ENCODE results near the gene FUBP3.

Gene FUBP3

GRCh38 chr9:130554606-130555005 is 24.8 kb upstream of the FUBP3 start:
- no peak for DNase-seq (ENCODE audit: low read depth in 1 of 2, low spot score in 1 of 2)
- no peaks in the 10 kb centered on the region for H3K27me3 ChIP-seq (ENCODE audit: insufficient read depth, poor library complexity, severe bottlenecking)
- H3K27ac ChIP-seq (replicated peaks) = no peak overlapping the region
- TF ChIP-seq GABPA (IDR thresholded peaks at IDR 0.05; ENCODE audit: low read depth) (no peak), POLR2AphosphoS5 (IDR thresholded peaks at IDR 0.05; ENCODE audit: low read depth) (no peak), SPI1 (IDR thresholded peaks at IDR 0.05; ENCODE audit: borderline replicate concordance, low read depth) (no peak)
- TF ChIP-seq, protein P1, sequence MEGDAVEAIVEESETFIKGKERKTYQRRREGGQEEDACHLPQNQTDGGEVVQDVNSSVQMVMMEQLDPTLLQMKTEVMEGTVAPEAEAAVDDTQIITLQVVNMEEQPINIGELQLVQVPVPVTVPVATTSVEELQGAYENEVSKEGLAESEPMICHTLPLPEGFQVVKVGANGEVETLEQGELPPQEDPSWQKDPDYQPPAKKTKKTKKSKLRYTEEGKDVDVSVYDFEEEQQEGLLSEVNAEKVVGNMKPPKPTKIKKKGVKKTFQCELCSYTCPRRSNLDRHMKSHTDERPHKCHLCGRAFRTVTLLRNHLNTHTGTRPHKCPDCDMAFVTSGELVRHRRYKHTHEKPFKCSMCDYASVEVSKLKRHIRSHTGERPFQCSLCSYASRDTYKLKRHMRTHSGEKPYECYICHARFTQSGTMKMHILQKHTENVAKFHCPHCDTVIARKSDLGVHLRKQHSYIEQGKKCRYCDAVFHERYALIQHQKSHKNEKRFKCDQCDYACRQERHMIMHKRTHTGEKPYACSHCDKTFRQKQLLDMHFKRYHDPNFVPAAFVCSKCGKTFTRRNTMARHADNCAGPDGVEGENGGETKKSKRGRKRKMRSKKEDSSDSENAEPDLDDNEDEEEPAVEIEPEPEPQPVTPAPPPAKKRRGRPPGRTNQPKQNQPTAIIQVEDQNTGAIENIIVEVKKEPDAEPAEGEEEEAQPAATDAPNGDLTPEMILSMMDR (IDR thresholded peaks at IDR 0.05; ENCODE audit: insufficient read depth, low read length) = no peak
- TF ChIP-seq, protein P2, sequence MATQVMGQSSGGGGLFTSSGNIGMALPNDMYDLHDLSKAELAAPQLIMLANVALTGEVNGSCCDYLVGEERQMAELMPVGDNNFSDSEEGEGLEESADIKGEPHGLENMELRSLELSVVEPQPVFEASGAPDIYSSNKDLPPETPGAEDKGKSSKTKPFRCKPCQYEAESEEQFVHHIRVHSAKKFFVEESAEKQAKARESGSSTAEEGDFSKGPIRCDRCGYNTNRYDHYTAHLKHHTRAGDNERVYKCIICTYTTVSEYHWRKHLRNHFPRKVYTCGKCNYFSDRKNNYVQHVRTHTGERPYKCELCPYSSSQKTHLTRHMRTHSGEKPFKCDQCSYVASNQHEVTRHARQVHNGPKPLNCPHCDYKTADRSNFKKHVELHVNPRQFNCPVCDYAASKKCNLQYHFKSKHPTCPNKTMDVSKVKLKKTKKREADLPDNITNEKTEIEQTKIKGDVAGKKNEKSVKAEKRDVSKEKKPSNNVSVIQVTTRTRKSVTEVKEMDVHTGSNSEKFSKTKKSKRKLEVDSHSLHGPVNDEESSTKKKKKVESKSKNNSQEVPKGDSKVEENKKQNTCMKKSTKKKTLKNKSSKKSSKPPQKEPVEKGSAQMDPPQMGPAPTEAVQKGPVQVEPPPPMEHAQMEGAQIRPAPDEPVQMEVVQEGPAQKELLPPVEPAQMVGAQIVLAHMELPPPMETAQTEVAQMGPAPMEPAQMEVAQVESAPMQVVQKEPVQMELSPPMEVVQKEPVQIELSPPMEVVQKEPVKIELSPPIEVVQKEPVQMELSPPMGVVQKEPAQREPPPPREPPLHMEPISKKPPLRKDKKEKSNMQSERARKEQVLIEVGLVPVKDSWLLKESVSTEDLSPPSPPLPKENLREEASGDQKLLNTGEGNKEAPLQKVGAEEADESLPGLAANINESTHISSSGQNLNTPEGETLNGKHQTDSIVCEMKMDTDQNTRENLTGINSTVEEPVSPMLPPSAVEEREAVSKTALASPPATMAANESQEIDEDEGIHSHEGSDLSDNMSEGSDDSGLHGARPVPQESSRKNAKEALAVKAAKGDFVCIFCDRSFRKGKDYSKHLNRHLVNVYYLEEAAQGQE (IDR thresholded peaks at IDR 0.05; ENCODE audit: insufficient replicate concordance, low read depth) = no peak
- H3K4me3 ChIP-seq (replicated peaks; ENCODE audit: insufficient read depth, low read length) = no peak overlapping the region

GRCh38 chr9:130555061-130555460 is 24.3 kb upstream of the FUBP3 start:
- Histone ChIP-seq H3K27me3 (ENCODE audit: insufficient read depth, poor library complexity, severe bottlenecking) (no peaks in the 10 kb centered on the region), H3K4me3 (replicated peaks; ENCODE audit: insufficient read depth, low read length) (no peak overlapping the region), H3K27ac (replicated peaks) (no peak overlapping the region)
- no peak for TF ChIP-seq POLR2AphosphoS5 (IDR thresholded peaks at IDR 0.05; ENCODE audit: low read depth)
- TF ChIP-seq, protein P2 (IDR thresholded peaks at IDR 0.05; ENCODE audit: insufficient replicate concordance, low read depth) = no peak
- no peak for TF ChIP-seq GABPA (IDR thresholded peaks at IDR 0.05; ENCODE audit: low read depth)
- TF ChIP-seq, protein P1 (IDR thresholded peaks at IDR 0.05; ENCODE audit: insufficient read depth, low read length) = no peak
- TF ChIP-seq SPI1 (IDR thresholded peaks at IDR 0.05; ENCODE audit: borderline replicate concordance, low read depth) = no peak
- DNase-seq (ENCODE audit: low read depth in 1 of 2, low spot score in 1 of 2) = no peak

DNA sequence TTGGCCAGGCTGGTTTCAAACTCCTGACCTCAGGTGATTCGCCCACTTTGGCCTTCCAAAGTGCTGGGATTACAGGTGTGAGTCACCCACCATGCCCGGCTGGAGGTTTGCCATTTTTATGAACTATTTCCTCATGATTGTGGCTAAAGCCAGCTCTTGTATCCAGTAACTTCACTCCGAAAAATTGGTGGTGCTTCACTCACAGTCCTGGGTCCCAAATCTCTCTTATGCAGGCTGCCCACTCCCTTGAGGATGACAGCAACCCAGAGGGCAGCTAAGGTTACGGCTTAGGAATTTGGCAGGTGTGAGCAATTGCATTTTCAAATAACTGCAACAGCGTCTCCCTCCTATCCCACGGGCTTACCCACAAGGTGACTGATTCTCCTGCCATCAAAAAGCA is 23.4 kb upstream of the FUBP3 start:
- Histone ChIP-seq H3K4me3 (replicated peaks; ENCODE audit: insufficient read depth, low read length) (no peak overlapping the region), H3K27ac (replicated peaks) (no peak overlapping the region), H3K27me3 (ENCODE audit: insufficient read depth, poor library complexity, severe bottlenecking) (no peaks in the 10 kb centered on the region)
- TF ChIP-seq SPI1 (IDR thresholded peaks at IDR 0.05; ENCODE audit: borderline replicate concordance, low read depth) (no peak), POLR2AphosphoS5 (IDR thresholded peaks at IDR 0.05; ENCODE audit: low read depth) (no peak), GABPA (IDR thresholded peaks at IDR 0.05; ENCODE audit: low read depth) (no peak)
- TF ChIP-seq, protein P2 (IDR thresholded peaks at IDR 0.05; ENCODE audit: insufficient replicate concordance, low read depth) = no peak
- TF ChIP-seq, protein P1 (IDR thresholded peaks at IDR 0.05; ENCODE audit: insufficient read depth, low read length) = no peak
- DNase-seq (ENCODE audit: low read depth in 1 of 2, low spot score in 1 of 2) = no peak
